ENCODE measurements around the gene SLITRK3.

Gene SLITRK3

GRCh38 chr3:165201964-165202363 is 5.8 kb upstream of the SLITRK3 start:
- TF ChIP-seq EP300 (IDR thresholded peaks at IDR 0.05; ENCODE audit: borderline replicate concordance) (no peak), TAF1 (IDR thresholded peaks at IDR 0.05; ENCODE audit: low read depth) (no peak), REST (IDR thresholded peaks at IDR 0.05; ENCODE audit: low read depth) (no peak), NFIC (IDR thresholded peaks at IDR 0.05) (no peak), MAX (IDR thresholded peaks at IDR 0.05) (no peak), TEAD4 (IDR thresholded peaks at IDR 0.05) (no peak), CREB1 (IDR thresholded peaks at IDR 0.05; ENCODE audit: low read depth) (no peak), ZBTB7A (IDR thresholded peaks at IDR 0.05; ENCODE audit: low read depth) (no peak), FOXM1 (IDR thresholded peaks at IDR 0.05; ENCODE audit: borderline replicate concordance, low read depth) (no peak), CEBPB (IDR thresholded peaks at IDR 0.05) (no peak), EGR1 (IDR thresholded peaks at IDR 0.05) (no peak), YY1 (IDR thresholded peaks at IDR 0.05; ENCODE audit: low read depth) (no peak), TCF12 (IDR thresholded peaks at IDR 0.05; ENCODE audit: low read depth) (no peak), RAD21 (IDR thresholded peaks at IDR 0.05; ENCODE audit: low read depth) (no peak), USF1 (IDR thresholded peaks at IDR 0.05) (no peak)

GRCh38 chr3:165197481-165197800 is 1.3 kb upstream of the SLITRK3 start:
- TF ChIP-seq CREB1 (IDR thresholded peaks at IDR 0.05; ENCODE audit: low read depth) (no peak), RAD21 (IDR thresholded peaks at IDR 0.05; ENCODE audit: low read depth) (no peak), NFIC (IDR thresholded peaks at IDR 0.05) (no peak), TAF1 (IDR thresholded peaks at IDR 0.05; ENCODE audit: low read depth) (no peak), YY1 (IDR thresholded peaks at IDR 0.05; ENCODE audit: low read depth) (no peak), MAX (IDR thresholded peaks at IDR 0.05) (no peak), USF1 (IDR thresholded peaks at IDR 0.05) (no peak), ZBTB7A (IDR thresholded peaks at IDR 0.05; ENCODE audit: low read depth) (no peak), TCF12 (IDR thresholded peaks at IDR 0.05; ENCODE audit: low read depth) (no peak), TEAD4 (IDR thresholded peaks at IDR 0.05) (no peak), REST (IDR thresholded peaks at IDR 0.05; ENCODE audit: low read depth) (no peak), FOXM1 (IDR thresholded peaks at IDR 0.05; ENCODE audit: borderline replicate concordance, low read depth) (no peak), EP300 (IDR thresholded peaks at IDR 0.05; ENCODE audit: borderline replicate concordance) (no peak), CEBPB (IDR thresholded peaks at IDR 0.05) (no peak)

GRCh38 chr3:165196577-165197480 is 645 bp upstream of the SLITRK3 start:
- no peak for TF ChIP-seq FOXM1 (IDR thresholded peaks at IDR 0.05; ENCODE audit: borderline replicate concordance, low read depth)
- TF ChIP-seq USF1 (IDR thresholded peaks at IDR 0.05) = no peak
- no peak for TF ChIP-seq ZBTB7A (IDR thresholded peaks at IDR 0.05; ENCODE audit: low read depth)
- TF ChIP-seq EGR1 (IDR thresholded peaks at IDR 0.05) = no peak
- TF ChIP-seq NFIC (IDR thresholded peaks at IDR 0.05) = no peak
- TF ChIP-seq REST (IDR thresholded peaks at IDR 0.05; ENCODE audit: low read depth) = no peak
- no peak for TF ChIP-seq TEAD4 (IDR thresholded peaks at IDR 0.05)
- TF ChIP-seq TCF12 (IDR thresholded peaks at IDR 0.05; ENCODE audit: low read depth) = no peak
- no peak for TF ChIP-seq TAF1 (IDR thresholded peaks at IDR 0.05; ENCODE audit: low read depth)
- no peak for TF ChIP-seq YY1 (IDR thresholded peaks at IDR 0.05; ENCODE audit: low read depth)
- no peak for TF ChIP-seq MAX (IDR thresholded peaks at IDR 0.05)
- TF ChIP-seq CEBPB (IDR thresholded peaks at IDR 0.05) = no peak
- TF ChIP-seq CREB1 (IDR thresholded peaks at IDR 0.05; ENCODE audit: low read depth) = no peak
- TF ChIP-seq RAD21 (IDR thresholded peaks at IDR 0.05; ENCODE audit: low read depth) = no peak

All from Ishikawa (cell line).